H1 (cell line): ENCODE data around the gene NEFH. TPM values are rescaled to one million over a fixed set of nuclear protein-coding genes. Genes with fewer than 3 reads are reported as not detected.

Source experiments
- CTCF ChIA-PET: fragments of 300-600 bp; sonication (Branson Sonifier 250); formaldehyde crosslinking; loops from one replicate; lab custom pipeline; 2021; ENCODE audit not compliant: partially characterized antibody; lab: Charles Lee
- POLR2A ChIA-PET: fragments of 300-600 bp; sonication (Branson Sonifier 250); formaldehyde crosslinking; loops from one replicate; lab custom pipeline; 2021; ENCODE audit warnings: inconsistent platforms; ENCODE audit not compliant: partially characterized antibody; lab: Charles Lee
- DNase-seq, 2 experiments: peaks; one replicate each; pipeline versions ENCODE4 v3.0.0 to v3.0.0-alpha.2; 2010 to 2022; ENCODE audit warnings: low spot score in 2 of 2, low read depth in 1 of 2, mixed read lengths in 1 of 2
- FAIRE-seq: peaks from 2 replicates; lab custom pipeline; 2011; peaks lifted over from hg19 to GRCh38; lab: Jason Lieb, UNC
- H2AFZ ChIP-seq: 2 replicates; pipeline ENCODE4 v1.8.1; 2012; ENCODE audit warnings: low read length, inconsistent platforms
- H2AK5ac ChIP-seq: 2 replicates; pipeline ENCODE4 v1.6.1; 2013; ENCODE audit warnings: low read depth, low read length
- H2BK120ac ChIP-seq: replicated peaks from 2 replicates; pipeline ENCODE3; 2013; ENCODE audit warnings: low read depth, low read length, inconsistent platforms
- H2BK12ac ChIP-seq: 2 replicates; pipeline ENCODE4 v1.6.1; 2013; ENCODE audit warnings: low read depth, low read length
- H2BK15ac ChIP-seq: 2 replicates; pipeline ENCODE4 v1.6.1; 2013; ENCODE audit warnings: low read length
- H2BK20ac ChIP-seq: 2 replicates; pipeline ENCODE4 v1.6.1; 2013; ENCODE audit warnings: low read length
- H2BK5ac ChIP-seq: 2 replicates; pipeline ENCODE4 v1.6.1; 2013; ENCODE audit warnings: low read depth, low read length
- H3K14ac ChIP-seq: 2 replicates; pipeline ENCODE4 v1.6.1; 2013; ENCODE audit warnings: inconsistent platforms; ENCODE audit not compliant: insufficient read length
- H3K18ac ChIP-seq: 2 replicates; pipeline ENCODE4 v1.6.1; 2013; ENCODE audit warnings: low read length; ENCODE audit errors: extremely low read depth
- H3K23ac ChIP-seq: 2 replicates; pipeline ENCODE4 v1.6.1; 2013; ENCODE audit warnings: inconsistent platforms; ENCODE audit not compliant: insufficient read length
- H3K23me2 ChIP-seq: 2 replicates; pipeline ENCODE4 v1.6.1; 2013; ENCODE audit warnings: low read depth, low read length
- H3K27ac ChIP-seq: 2 replicates; pipeline ENCODE4 v1.6.1; 2011; ENCODE audit warnings: low read depth, low read length, inconsistent platforms
- H3K27me3 ChIP-seq, 4 experiments: replicated peaks in 1 of 4; 1 replicate in 1 of 4; 2 replicates in 3 of 4; pipeline versions ENCODE4 v1.6.1 to v1.8.1; 2011 to 2013; ENCODE audit warnings: low read length in 3 of 4, mild to moderate bottlenecking in 3 of 4, inconsistent platforms in 2 of 4, mixed read lengths in 2 of 4, moderate library complexity in 1 of 4; ENCODE audit not compliant: control insufficient read depth in 3 of 4, insufficient read depth in 3 of 4; ENCODE audit errors: extremely low read depth in 1 of 4
- H3K36me3 ChIP-seq, 4 experiments: 2 replicates each; pipeline versions ENCODE4 v1.6.1 to v1.8.1; 2011 to 2013; ENCODE audit warnings: mild to moderate bottlenecking in 4 of 4, low read length in 3 of 4, moderate library complexity in 2 of 4, control low read depth in 1 of 4, inconsistent platforms in 1 of 4; ENCODE audit not compliant: insufficient read depth in 4 of 4, control insufficient read depth in 2 of 4
- H3K4ac ChIP-seq: replicated peaks from 2 replicates; pipeline ENCODE3; 2013; ENCODE audit warnings: low read length, low read depth, mixed read lengths, inconsistent platforms; ENCODE audit not compliant: insufficient read length
- H3K4me1 ChIP-seq, 4 experiments: replicated peaks in 1 of 4; 1 replicate in 1 of 4; 2 replicates in 3 of 4; pipeline versions ENCODE4 v1.6.1 to v1.8.1; 2011 to 2013; ENCODE audit warnings: low read length in 3 of 4, inconsistent platforms in 2 of 4, mixed read lengths in 1 of 4; ENCODE audit not compliant: insufficient read depth in 4 of 4, control insufficient read depth in 3 of 4
- H3K4me2 ChIP-seq, 2 experiments: 2 replicates each; pipeline versions ENCODE4 v1.6.1 to v1.8.1; 2011 to 2013; ENCODE audit warnings: low read depth in 2 of 2, low read length in 2 of 2, control low read depth in 1 of 2, inconsistent platforms in 1 of 2, mild to moderate bottlenecking in 1 of 2; ENCODE audit not compliant: insufficient read depth in 1 of 2
- H3K4me3 ChIP-seq, 4 experiments: fragments of 200-600, 300-600 bp in 1 of 4; sonication (generic), shearing (Covaris generic), sonication (Bioruptor Twin) in 1 of 4; 2 replicates each; pipeline versions ENCODE4 v1.5.1 to v1.8.1; 2011 to 2016; ENCODE audit warnings: low read length in 4 of 4, low read depth in 3 of 4, control low read depth in 2 of 4, inconsistent platforms in 2 of 4, mild to moderate bottlenecking in 2 of 4, mixed read lengths in 1 of 4, moderate library complexity in 1 of 4; ENCODE audit not compliant: insufficient read depth in 2 of 4; ENCODE audit errors: extremely low read depth in 1 of 4
- H3K56ac ChIP-seq: replicated peaks from 2 replicates; pipeline ENCODE3; 2013; ENCODE audit warnings: low read depth, mild to moderate bottlenecking, mixed read lengths, low read length, inconsistent platforms; ENCODE audit not compliant: insufficient read length
- H3K79me1 ChIP-seq: 2 replicates; pipeline ENCODE4 v1.6.1; 2013; ENCODE audit warnings: low read depth, low read length, control low read depth
- H3K79me2 ChIP-seq, 2 experiments: 2 replicates each; pipeline versions ENCODE4 v1.6.1 to v1.8.1; 2012 to 2013; ENCODE audit warnings: low read length in 2 of 2, mild to moderate bottlenecking in 2 of 2, inconsistent platforms in 1 of 2; ENCODE audit not compliant: insufficient read depth in 2 of 2, control insufficient read depth in 1 of 2
- H3K9ac ChIP-seq, 4 experiments: replicated peaks in 1 of 4; 1 replicate in 1 of 4; 2 replicates in 3 of 4; pipeline versions ENCODE4 v1.6.1 to v1.8.1; 2011 to 2013; ENCODE audit warnings: low read depth in 3 of 4, low read length in 3 of 4, control low read depth in 2 of 4, mild to moderate bottlenecking in 2 of 4, moderate library complexity in 2 of 4, inconsistent platforms in 1 of 4; ENCODE audit errors: extremely low read depth in 1 of 4
- H3K9me3 ChIP-seq, 2 experiments: 2 replicates each; pipeline versions ENCODE4 v1.6.1 to v1.8.1; 2012 to 2013; ENCODE audit warnings: mild to moderate bottlenecking in 2 of 2, moderate library complexity in 2 of 2, control low read depth in 1 of 2, inconsistent platforms in 1 of 2, low read depth in 1 of 2, low read length in 1 of 2, mixed read lengths in 1 of 2; ENCODE audit not compliant: insufficient read depth in 2 of 2
- H4K20me1 ChIP-seq, 2 experiments: replicated peaks in 1 of 2; 2 replicates each; pipeline versions ENCODE3 to v1.8.1; 2011 to 2013; ENCODE audit warnings: inconsistent platforms in 2 of 2, low read length in 2 of 2, mild to moderate bottlenecking in 1 of 2; ENCODE audit not compliant: insufficient read depth in 2 of 2, control insufficient read depth in 1 of 2
- H4K5ac ChIP-seq: 2 replicates; pipeline ENCODE4 v1.6.1; 2013; ENCODE audit warnings: low read length, low read depth, mixed read lengths, inconsistent platforms; ENCODE audit not compliant: insufficient read length
- H4K8ac ChIP-seq: 2 replicates; pipeline ENCODE4 v1.8.0; 2013; ENCODE audit warnings: mild to moderate bottlenecking, moderate library complexity, low read length, inconsistent platforms; ENCODE audit not compliant: insufficient read depth; ENCODE audit errors: extremely low read depth
- H4K91ac ChIP-seq: replicated peaks from 2 replicates; pipeline ENCODE3; 2013; ENCODE audit warnings: low read length, mixed read lengths, inconsistent platforms; ENCODE audit not compliant: insufficient read length
- CBX5 ChIP-seq: fragments of 300-800, 300-1000 bp; sonication (generic); IDR thresholded peaks from 2 replicates; pipeline ENCODE4 v1.7.1; 2016; ENCODE audit warnings: antibody characterized with exemption, low read length, low read depth
- CBX8 ChIP-seq: fragments of 300-800, 300-1000 bp; sonication (generic); IDR thresholded peaks from 2 replicates; pipeline ENCODE4 v1.7.1; 2016; ENCODE audit warnings: low read depth, low read length, borderline replicate concordance
- CEBPB ChIP-seq: IDR thresholded peaks from 2 replicates; pipeline ENCODE4 v1.6.1; 2012; ENCODE audit warnings: low read depth, low read length
- EGR1 ChIP-seq: IDR thresholded peaks from 2 replicates; pipeline ENCODE4 v1.6.1; 2011; ENCODE audit warnings: low read depth, low read length, borderline replicate concordance
- EP300 ChIP-seq, 2 experiments: IDR thresholded peaks; 1 replicate in 1 of 2; 2 replicates in 1 of 2; pipeline ENCODE4 v1.6.1; 2011 to 2012; ENCODE audit warnings: low read depth in 2 of 2, low read length in 2 of 2, mild to moderate bottlenecking in 2 of 2, borderline replicate concordance in 1 of 2, inconsistent platforms in 1 of 2, moderate library complexity in 1 of 2
- EZH2 ChIP-seq: fragments of 200-600 bp; sonication (generic); IDR thresholded peaks from 2 replicates; pipeline ENCODE4 v1.7.1; 2012; ENCODE audit warnings: low read depth, mild to moderate bottlenecking, moderate library complexity, low read length, inconsistent platforms; ENCODE audit not compliant: severe bottlenecking
- GTF2F1 ChIP-seq: IDR thresholded peaks from 2 replicates; pipeline ENCODE4 v1.6.1; 2012; ENCODE audit warnings: low read depth, low read length, improper control_type of control experiment, borderline replicate concordance
- KDM4A ChIP-seq: IDR thresholded peaks from one replicate; pipeline ENCODE4 v1.7.1; 2012; ENCODE audit warnings: low read depth, mild to moderate bottlenecking, moderate library complexity, low read length, inconsistent platforms; ENCODE audit not compliant: severe bottlenecking
- SP1 ChIP-seq: IDR thresholded peaks from 2 replicates; pipeline ENCODE4 v1.6.1; 2011; ENCODE audit warnings: low read depth, low read length
- TAF1 ChIP-seq: IDR thresholded peaks from 2 replicates; pipeline ENCODE4 v1.6.1; 2011; ENCODE audit warnings: mild to moderate bottlenecking, low read depth, low read length
- YY1 ChIP-seq: IDR thresholded peaks from 2 replicates; pipeline ENCODE4 v1.6.1; 2011; ENCODE audit warnings: low read depth, mild to moderate bottlenecking, low read length
- WGBS, 2 experiments: shearing (Covaris generic) in 1 of 2; methylation state at CpG; one replicate each; pipeline versions ENCODE4 v1.1.6 to v1.1.7; 2013 to 2015; ENCODE audit warnings: low lambda C conversion rate in 2 of 2, mixed read lengths in 2 of 2, inconsistent platforms in 1 of 2, low coverage in 1 of 2, missing lambda C conversion rate in 1 of 2; ENCODE audit not compliant: insufficient replicate concordance in 2 of 2, insufficient coverage in 1 of 2, insufficient read length in 1 of 2; ENCODE audit errors: extremely low coverage in 1 of 2, missing lambda C conversion rate in 1 of 2; 5-methylcytosine and 5-hydroxymethylcytosine counted together
- polyA plus RNA-seq, 7 experiments: library from polyadenylated mRNA; depleted of rRNA in 3 of 7; stranded (reverse) in 5 of 7; unstranded in 2 of 7; fragments of >200 nt in 5 of 7; fragments of 200-250 nt in 2 of 7; gene quantifications; 1 replicate in 5 of 7; 2 replicates in 1 of 7; 4 replicates in 1 of 7; pipeline versions ENCODE4 v1.2.1 to v1.2.3, GENCODE V29; 2011 to 2013; ENCODE audit warnings: missing spikeins in 2 of 7, mixed read lengths in 2 of 7
- total RNA-seq: library from RNA; stranded (reverse); fragmentation: NEBNext Ultra II Directional; extraction: Animal tissue kit (Norgen Biotek cat#: 25700); gene quantifications from 2 replicates; pipeline ENCODE4 v1.2.1, GENCODE V29; 2021
- TF ChIP-seq, protein P1 (sequence below): IDR thresholded peaks from 2 replicates; pipeline ENCODE4 v1.6.1; 2011; ENCODE audit warnings: low read depth, mild to moderate bottlenecking, low read length; ENCODE audit not compliant: insufficient read depth
- TF ChIP-seq, protein P2 (sequence below): IDR thresholded peaks from 2 replicates; pipeline ENCODE4 v1.6.1; 2012; ENCODE audit warnings: inconsistent platforms

NEFH gene
- total and polyA plus RNA-seq, 2 of the 8 experiments (the other 6 are each of a cell fraction or from before 2014, with no cell fraction given) = 0.57 to 2.3 TPM

- Histone ChIP-seq H4K20me1 (peaks cover 0 to 2% of the 10 kb centered on the region in 2 experiments), H3K36me3 (no peaks in the 10 kb centered on the region), H3K23ac (no peak overlapping the region), H3K79me2 (no peaks in the 10 kb centered on the region), H2BK120ac (no peak overlapping the region), H3K9me3 (no peaks in the 10 kb centered on the region), H2BK5ac (no peak overlapping the region), H4K91ac (no peak overlapping the region), H3K79me1 (no peaks in the 10 kb centered on the region), H4K5ac (no peak overlapping the region), H3K4me1 (no peaks in the 10 kb centered on the region; a peak in 2 of 7 replicates), H2BK12ac (no peak overlapping the region), H3K4me3 (no peak overlapping the region), H2AFZ (no peak overlapping the region), H3K27ac (no peak overlapping the region), H3K4me2 (no peak overlapping the region), H2BK20ac (no peak overlapping the region), H3K23me2 (no peaks in the 10 kb centered on the region), H2AK5ac (no peak overlapping the region), H3K14ac (no peak overlapping the region), H3K27me3 (no peaks in the 10 kb centered on the region), H4K8ac (no peak overlapping the region), H3K56ac (no peak overlapping the region), H3K18ac (no peak overlapping the region), H2BK15ac (no peak overlapping the region), H3K9ac (no peak overlapping the region), H3K4ac (no peak overlapping the region)
- ChIA-PET POLR2A (interaction anchor here (1.0 to 1.2 kb wide), 4 partner anchors 9 to 83 kb away, joined by 3 to 4 read pairs (median 3); partner anchors contain the start of gene NEFH), CTCF (interaction anchor here (1.1 to 1.5 kb wide), 3 partner anchors 17 to 52 kb away, joined by 5 to 6 read pairs (median 5); no protein-coding TSS in a partner anchor)
- FAIRE-seq = no peak
- TF ChIP-seq CBX5 (no peak), GTF2F1 (no peak), YY1 (no peak), EZH2 (no peak), KDM4A (no peak), TAF1 (no peak), EGR1 (no peak), EP300 (IDR thresholded peaks at IDR 0.05; ENCODE audit: borderline replicate concordance in 1 of 2, low read depth in 2 of 2, low read length in 2 of 2) (no peak), SP1 (no peak), CEBPB (no peak), CBX8 (no peak)
- TF ChIP-seq, protein P1, sequence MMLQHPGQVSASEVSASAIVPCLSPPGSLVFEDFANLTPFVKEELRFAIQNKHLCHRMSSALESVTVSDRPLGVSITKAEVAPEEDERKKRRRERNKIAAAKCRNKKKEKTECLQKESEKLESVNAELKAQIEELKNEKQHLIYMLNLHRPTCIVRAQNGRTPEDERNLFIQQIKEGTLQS = no peak
- TF ChIP-seq, protein P2, sequence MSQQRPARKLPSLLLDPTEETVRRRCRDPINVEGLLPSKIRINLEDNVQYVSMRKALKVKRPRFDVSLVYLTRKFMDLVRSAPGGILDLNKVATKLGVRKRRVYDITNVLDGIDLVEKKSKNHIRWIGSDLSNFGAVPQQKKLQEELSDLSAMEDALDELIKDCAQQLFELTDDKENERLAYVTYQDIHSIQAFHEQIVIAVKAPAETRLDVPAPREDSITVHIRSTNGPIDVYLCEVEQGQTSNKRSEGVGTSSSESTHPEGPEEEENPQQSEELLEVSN = no peak
- DNase-seq = no peak
- 81% methylated on average over 5 of the region's 5 CpGs; no CpG with 5 or more reads in 1 of the 2 experiments for WGBS, 2 experiments
Measured at GRCh38 chr22:29447906-29448305, 32.1 kb upstream of the NEFH start.
